Measurements from ENCODE around the gene PAGR1. TPM values are rescaled to one million over a fixed set of nuclear protein-coding genes. Genes with fewer than 3 reads are reported as not detected.

The PAGR1 gene
- total and polyA plus RNA-seq, 2 experiments from 2014 or later, result 39.3 to 53.4 TPM

GRCh38 chr16:29812754-29813643 is 3.0 kb upstream of the PAGR1 start:
- no peaks in the 10 kb centered on the region for H3K9me2 ChIP-seq (replicated peaks; ENCODE audit: insufficient read depth)
- peak overlapping the region; percentile 91 for H3K4me2 ChIP-seq
- H3K79me2 ChIP-seq, result peaks cover 51% of the 10 kb centered on the region
- no peaks in the 10 kb centered on the region for H3K27me3 ChIP-seq
- H2AFZ ChIP-seq, result no peak overlapping the region
- H3K36me3 ChIP-seq (replicated peaks; ENCODE audit: insufficient read depth, low read depth), result no peaks in the 10 kb centered on the region
- H3K4me3 ChIP-seq, result peak overlapping the region; percentile 37
- WGBS (ENCODE audit: low lambda C conversion rate, missing lambda C conversion rate), result 77% methylated on average over 9 of the region's 9 CpGs
- peak overlapping the region; percentile 93 for H3K27ac ChIP-seq
- no peak for TF ChIP-seq EZH2phosphoT487 (IDR thresholded peaks at IDR 0.05; ENCODE audit: low read depth, severe bottlenecking, unreplicated experiment)
- no peaks in the 10 kb centered on the region for H3K9me3 ChIP-seq (ENCODE audit: low read depth)
- H3K4me1 ChIP-seq (ENCODE audit: insufficient read depth), result peaks cover 48% of the 10 kb centered on the region
- DNase-seq (ENCODE audit: low spot score), result no peak
- H4K20me1 ChIP-seq (ENCODE audit: insufficient read depth, poor library complexity, severe bottlenecking), result peaks cover 23% of the 10 kb centered on the region

DNA sequence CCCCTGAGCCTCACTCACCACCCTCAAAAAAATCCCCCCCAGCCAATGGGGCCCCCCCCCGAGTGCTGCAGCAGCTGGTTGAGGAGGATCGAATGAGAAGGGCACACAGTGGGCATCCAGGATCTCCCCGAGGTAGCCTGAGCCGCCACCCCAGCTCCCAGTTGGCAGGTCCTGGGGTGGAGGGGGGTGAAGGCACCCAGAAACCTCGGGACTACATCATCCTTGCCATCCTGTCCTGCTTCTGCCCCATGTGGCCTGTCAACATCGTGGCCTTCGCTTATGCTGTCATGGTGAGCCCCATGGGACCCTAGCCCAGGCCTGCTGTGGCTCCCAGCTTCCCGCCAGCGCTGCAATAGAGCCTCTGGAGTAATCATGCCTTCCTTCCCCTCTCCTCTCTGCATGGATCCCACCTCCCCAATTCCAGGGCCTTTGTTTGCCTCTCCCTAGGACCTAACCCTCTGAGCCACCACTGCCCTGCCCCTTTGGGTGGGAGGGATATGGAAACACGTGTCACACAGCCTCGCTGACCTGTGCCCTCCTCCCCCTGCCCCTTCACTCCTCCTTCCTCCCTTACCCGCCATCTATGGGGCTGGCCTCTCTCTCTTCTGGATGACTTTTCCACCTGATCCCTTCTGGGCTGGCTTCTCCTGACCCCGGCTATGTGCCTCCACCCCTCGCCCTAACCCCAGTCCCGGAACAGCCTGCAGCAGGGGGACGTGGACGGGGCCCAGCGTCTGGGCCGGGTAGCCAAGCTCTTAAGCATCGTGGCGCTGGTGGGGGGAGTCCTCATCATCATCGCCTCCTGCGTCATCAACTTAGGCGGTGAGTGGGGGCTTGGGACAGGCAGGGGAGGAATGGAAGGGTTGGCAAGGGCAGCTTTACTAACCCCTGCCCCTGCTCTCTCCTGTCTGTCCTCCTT is 2.0 kb upstream of the PAGR1 start:
- no peak overlapping the region for H3K27ac ChIP-seq
- no peak for DNase-seq (ENCODE audit: low spot score)
- peaks cover 38% of the 10 kb centered on the region for H3K4me1 ChIP-seq (ENCODE audit: insufficient read depth)
- H4K20me1 ChIP-seq (ENCODE audit: insufficient read depth, poor library complexity, severe bottlenecking), result peaks cover 14% of the 10 kb centered on the region
- no peaks in the 10 kb centered on the region for H3K36me3 ChIP-seq (replicated peaks; ENCODE audit: insufficient read depth, low read depth)
- no peaks in the 10 kb centered on the region for H3K9me3 ChIP-seq (ENCODE audit: low read depth)
- TF ChIP-seq EZH2 (IDR thresholded peaks at IDR 0.05; ENCODE audit: borderline replicate concordance) (no peak), EZH2phosphoT487 (IDR thresholded peaks at IDR 0.05; ENCODE audit: low read depth, severe bottlenecking, unreplicated experiment) (no peak)
- TF ChIP-seq, protein P1, sequence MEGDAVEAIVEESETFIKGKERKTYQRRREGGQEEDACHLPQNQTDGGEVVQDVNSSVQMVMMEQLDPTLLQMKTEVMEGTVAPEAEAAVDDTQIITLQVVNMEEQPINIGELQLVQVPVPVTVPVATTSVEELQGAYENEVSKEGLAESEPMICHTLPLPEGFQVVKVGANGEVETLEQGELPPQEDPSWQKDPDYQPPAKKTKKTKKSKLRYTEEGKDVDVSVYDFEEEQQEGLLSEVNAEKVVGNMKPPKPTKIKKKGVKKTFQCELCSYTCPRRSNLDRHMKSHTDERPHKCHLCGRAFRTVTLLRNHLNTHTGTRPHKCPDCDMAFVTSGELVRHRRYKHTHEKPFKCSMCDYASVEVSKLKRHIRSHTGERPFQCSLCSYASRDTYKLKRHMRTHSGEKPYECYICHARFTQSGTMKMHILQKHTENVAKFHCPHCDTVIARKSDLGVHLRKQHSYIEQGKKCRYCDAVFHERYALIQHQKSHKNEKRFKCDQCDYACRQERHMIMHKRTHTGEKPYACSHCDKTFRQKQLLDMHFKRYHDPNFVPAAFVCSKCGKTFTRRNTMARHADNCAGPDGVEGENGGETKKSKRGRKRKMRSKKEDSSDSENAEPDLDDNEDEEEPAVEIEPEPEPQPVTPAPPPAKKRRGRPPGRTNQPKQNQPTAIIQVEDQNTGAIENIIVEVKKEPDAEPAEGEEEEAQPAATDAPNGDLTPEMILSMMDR (IDR thresholded peaks at IDR 0.05; ENCODE audit: poor library complexity), result no peak
- 85% methylated on average over 23 of the region's 24 CpGs for WGBS (ENCODE audit: low lambda C conversion rate, missing lambda C conversion rate)
- H3K79me2 ChIP-seq, result peaks cover 51% of the 10 kb centered on the region
- H3K4me2 ChIP-seq, result peak overlapping the region; percentile 91
- no peak overlapping the region for H3K4me3 ChIP-seq
- no peaks in the 10 kb centered on the region for H3K9me2 ChIP-seq (replicated peaks; ENCODE audit: insufficient read depth)
- no peak overlapping the region for H2AFZ ChIP-seq
- H3K27me3 ChIP-seq, result no peaks in the 10 kb centered on the region

- 89% methylated on average over 4 of the region's 5 CpGs for WGBS (ENCODE audit: low lambda C conversion rate, missing lambda C conversion rate)
- Histone ChIP-seq H3K36me3 (replicated peaks; ENCODE audit: insufficient read depth, low read depth) (no peaks in the 10 kb centered on the region), H3K4me1 (ENCODE audit: insufficient read depth) (peaks cover 33% of the 10 kb centered on the region), H3K9me3 (ENCODE audit: low read depth) (no peaks in the 10 kb centered on the region), H3K27me3 (no peaks in the 10 kb centered on the region), H3K4me2 (peak overlapping the region; percentile 84), H3K27ac (no peak overlapping the region), H4K20me1 (ENCODE audit: insufficient read depth, poor library complexity, severe bottlenecking) (peaks cover 9% of the 10 kb centered on the region), H3K9me2 (replicated peaks; ENCODE audit: insufficient read depth) (no peaks in the 10 kb centered on the region), H3K4me3 (no peak overlapping the region), H2AFZ (no peak overlapping the region), H3K79me2 (peaks cover 51% of the 10 kb centered on the region)
- DNase-seq (ENCODE audit: low spot score), result no peak
- TF ChIP-seq, protein P1 (IDR thresholded peaks at IDR 0.05; ENCODE audit: poor library complexity), result no peak
- TF ChIP-seq EZH2phosphoT487 (IDR thresholded peaks at IDR 0.05; ENCODE audit: low read depth, severe bottlenecking, unreplicated experiment) (no peak), EZH2 (IDR thresholded peaks at IDR 0.05; ENCODE audit: borderline replicate concordance) (no peak)
Measured at GRCh38 chr16:29814592-29814991, 1.4 kb upstream of the PAGR1 start.
